Fibroblast of skin of left quadriceps (primary cell): ENCODE data around the gene CNTN5.
"Not testable (repeated sequence)": the region's sequence is repeated elsewhere in the genome, so short reads cannot be mapped to it uniquely, and the experiment has no call there.

ENCODE experiments used
- DNase-seq, 2 experiments: peaks; one replicate each; pipeline ENCODE4 v3.0.0-alpha.2; 2013; ENCODE audit warnings: low read depth in 2 of 2

Gene CNTN5

DNA sequence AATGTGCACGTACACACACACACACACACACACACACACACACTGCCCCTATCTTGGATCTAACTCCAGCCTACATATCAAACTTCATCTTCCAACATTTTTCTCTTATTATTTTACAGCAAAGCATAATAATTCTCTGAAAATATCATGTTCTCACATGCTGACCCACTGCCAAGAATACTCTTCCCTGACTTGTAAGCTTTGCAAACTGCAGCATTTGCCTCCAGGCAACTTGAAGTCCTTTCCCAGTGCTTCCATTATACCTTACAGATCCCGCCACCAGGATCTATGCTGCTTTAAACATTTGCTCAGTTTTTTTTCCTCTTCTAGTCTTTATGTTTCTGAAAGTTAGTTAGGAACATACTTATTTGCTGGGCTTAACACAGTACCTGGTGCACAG, 1183.0 kb downstream of the CNTN5 start:
- no peak for DNase-seq

DNA sequence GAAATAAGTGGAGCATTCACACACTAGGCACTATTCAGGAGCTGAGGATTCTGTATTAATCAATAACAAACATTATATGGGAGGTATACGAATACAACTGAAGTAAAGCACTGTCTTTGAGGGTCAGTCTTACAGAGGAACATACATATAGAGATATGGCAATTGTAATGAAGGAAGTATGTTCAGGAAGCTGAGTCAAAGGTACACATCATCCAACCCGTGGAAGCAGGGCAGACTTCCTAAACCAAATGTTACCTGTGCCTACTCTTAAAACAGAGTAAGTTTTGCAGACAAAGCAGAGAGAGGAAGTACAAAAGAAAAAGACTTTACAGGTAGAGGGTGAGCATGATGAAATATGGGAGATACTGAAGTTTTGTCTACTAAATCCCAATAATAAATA, 1185.2 kb downstream of the CNTN5 start:
- DNase-seq: no peak

DNA sequence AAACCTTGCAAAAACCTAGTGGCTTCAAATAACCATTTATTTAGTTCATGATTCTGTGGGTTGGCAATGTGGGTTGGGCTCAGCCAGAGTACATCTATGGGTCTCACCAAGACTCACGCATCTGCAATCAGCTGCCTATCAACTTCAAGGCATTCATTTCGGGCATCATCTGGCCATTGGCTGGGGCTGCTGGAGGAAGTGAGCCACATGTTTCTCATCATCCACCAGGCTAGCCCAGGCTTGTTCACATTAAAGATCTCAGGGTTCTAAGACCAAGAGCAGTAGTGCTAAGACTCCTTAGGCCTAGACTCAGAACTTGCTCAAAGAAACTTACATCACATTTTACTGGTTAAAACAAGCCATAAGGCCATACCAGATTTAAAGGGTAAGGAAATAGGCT, 1187.5 kb downstream of the CNTN5 start:
- DNase-seq: no peak

DNA sequence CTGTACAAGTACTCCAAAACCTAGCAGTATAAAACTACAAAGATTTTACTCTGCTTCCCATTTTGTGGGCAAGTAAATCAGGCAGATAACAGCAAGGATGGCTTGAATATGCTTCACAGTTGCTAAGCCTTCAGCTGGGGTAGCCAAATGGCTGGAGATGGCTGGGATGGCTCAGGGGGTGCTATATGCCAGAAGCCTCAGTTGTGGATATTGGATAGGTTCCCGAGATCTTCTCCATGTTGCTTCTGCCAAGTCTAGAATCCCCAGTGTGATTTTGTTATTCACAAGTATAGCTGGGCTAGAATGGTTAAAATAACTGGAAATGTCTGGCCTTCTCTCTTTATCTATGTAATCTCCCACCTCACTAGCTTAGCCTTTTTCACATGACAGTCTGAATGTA, 1194.0 kb downstream of the CNTN5 start:
- DNase-seq: no peak

DNA sequence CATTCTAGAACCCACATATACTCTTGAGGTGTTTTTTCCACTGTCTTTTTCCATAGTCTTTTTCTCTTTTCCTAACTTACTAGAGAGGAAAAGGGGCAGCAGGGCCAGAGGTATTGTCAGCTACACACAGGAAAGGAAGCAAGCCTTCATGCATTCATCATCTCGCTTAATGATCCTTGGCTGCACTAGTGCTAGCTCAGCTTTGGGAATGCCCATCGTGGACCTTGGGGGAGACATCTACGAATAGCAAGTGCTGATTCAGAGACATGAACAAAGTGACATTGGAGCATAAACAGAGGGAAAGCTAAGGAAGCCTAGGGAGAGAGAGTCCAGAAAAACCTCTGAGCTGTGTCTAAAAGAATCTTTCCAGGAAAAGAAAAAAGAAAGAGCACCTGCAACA, 1200.1 kb downstream of the CNTN5 start:
- DNase-seq: no peak

DNA sequence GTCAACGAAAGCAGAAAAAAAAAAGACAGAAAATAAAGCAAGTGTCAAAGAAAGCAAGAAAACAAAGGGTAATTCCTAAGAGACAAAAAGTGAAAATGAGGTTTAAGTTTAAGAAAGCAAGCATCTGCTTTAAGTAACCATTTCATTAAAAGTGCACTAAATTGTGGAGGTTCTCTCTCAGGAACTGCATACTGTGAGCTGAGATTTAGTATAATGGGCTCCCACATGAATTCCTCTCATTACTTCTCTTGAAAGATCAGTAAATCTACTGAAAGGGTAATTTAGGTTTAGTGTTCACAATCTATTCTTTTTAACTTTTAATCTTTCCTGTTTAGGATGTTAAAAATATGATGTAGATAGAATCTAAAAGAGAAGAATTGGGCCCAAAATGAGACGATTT, 1201.0 kb downstream of the CNTN5 start:
- no peak for DNase-seq

DNA sequence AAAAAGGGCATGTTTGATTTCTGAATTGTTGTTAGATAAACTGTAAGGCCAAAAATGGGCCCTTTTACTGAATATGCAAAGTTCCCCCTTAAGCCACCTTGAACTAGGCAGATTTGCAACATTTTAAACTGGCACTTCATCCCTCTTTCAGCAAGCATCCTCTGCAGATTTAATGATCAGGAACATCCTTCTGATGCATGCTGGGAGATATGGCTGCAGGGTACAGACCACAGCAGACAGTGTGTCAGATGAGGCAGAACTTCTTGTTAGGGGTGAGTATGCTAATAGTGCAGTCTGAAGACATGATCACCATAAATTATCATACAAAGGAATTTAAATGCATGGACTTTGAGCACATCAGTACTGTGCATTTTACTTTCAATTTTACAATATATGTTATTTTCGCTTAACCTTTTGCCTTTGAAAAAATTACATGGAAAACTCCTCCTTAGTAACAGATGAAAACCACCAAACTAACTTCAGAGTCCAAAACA, 1203.8 kb downstream of the CNTN5 start:
- DNase-seq: no peak

DNA sequence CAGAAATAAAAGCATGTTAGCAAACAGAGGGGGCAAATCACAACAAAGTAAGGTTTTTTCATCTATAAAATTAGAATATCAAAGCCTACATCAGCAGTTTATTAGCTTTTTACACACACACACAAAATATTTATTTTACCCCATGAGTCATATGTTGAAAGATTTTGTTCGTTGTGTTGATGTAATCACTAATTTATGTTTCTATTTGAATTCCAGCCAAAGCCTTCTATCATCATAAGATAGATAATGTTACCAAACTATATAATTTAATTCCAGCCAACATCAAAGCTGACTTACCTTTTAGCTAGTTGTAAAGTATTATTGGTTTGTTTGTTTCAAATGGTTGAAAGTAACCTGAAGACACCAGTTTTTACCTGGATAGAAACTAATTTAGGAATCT, 1208.3 kb downstream of the CNTN5 start:
- no peak for DNase-seq

DNA sequence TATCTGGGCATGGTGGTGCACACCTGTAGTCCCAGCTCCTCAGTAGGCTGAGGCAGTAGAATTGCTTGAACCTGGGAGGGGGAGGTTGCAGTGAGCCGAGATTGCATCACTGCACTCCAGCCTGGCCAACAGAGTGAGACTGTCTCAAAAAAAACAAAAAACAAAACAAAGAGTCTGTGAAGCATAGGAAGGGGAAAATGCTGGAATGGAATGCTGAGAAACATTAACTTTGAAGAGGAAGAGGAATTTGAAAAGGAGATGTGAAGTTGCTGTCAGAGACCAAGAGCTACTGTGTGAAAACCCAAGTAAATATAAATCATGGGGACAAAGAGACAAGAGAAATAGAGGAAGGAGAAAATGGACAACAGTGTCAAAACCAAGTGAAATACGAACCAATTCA, 1211.3 kb downstream of the CNTN5 start:
- DNase-seq: no peak

DNA sequence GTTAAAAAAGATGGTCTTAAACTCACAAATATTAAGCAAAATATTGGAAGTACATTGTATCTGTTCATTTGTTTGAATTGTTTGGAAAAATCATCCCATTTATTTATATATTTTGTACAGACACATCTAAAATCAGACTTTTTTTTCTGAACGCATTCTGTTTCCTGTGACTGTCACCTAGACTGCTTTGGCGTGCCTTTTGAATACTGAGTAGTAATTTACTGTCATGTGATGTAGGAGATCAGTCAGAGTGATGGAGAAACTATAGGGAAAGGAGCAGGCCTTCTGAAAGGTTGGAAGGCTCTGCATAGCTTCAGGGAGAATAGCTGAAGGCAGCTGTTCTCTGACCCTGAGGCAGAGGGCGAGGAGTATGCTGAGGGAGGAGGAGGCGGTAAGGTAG, 1214.3 kb downstream of the CNTN5 start:
- no peak for DNase-seq

DNA sequence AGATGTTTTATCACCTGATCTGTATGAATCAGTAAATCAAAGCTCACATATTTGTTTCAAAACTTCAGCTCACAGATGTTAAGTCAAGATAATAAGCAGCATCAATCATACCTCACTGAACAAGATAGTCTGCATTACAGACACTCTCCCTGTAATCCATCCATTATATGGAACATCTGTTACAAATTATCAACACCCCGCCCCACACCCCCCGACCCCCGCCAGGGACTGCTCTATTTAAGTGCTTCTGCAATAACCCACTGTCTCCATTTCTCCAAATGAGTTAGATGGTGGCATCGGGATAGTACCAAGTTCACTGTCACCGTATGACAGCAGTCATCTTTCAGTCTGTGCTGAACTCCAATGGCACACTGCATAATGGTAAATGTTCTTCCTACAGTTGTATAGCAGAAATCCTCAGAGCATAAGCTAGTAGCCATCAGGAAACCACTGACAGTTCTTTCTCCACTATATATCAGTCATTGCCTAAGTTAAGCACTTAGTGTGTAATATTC, 1219.3 kb downstream of the CNTN5 start:
- no peak for DNase-seq

DNA sequence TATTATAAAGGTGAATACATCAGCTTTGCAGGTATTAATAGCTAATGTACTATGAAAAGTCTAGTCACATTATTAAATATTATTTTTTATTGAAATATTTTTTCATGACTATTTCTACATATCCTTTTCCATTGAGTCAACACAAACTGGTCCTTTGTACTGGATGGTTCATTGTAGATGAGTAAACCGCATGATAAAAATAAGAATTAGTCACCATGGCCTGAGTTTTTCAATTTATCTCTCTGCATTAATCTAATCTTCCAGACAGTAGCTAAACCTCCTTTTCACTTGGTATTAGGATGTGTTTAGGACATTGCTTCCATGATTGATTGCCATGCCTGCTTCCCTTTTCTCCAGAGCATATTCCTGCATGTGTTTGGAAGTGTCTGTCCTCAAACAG, 1227.0 kb downstream of the CNTN5 start:
- no peak for DNase-seq

DNA sequence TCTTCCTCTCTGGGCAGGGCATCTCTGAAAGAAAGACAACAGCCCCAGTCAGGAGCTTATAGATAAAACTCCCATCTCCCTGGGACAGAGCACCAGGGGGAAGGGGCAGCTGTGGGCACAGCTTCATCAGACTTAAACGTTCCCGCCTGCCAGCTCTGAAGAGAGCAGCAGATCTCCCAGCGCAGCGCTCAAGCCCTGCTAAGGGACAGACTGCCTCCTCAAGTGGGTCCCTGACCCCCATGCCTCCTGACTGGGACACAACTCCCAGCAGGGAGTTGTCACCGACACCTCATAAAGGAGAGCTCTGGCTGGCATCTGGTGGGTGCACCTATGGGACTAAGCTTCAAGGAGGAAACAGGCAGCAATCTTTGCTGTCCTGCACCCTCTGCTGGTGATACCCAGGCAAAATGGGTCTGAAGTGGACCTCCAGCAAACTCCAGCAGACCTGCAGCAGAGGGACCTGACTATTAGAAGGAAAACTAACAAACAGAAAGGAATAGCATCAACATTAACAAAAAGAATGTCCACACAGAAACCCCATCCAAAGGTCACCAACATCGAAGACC, 1236.6 kb downstream of the CNTN5 start:
- DNase-seq: not testable (repeated sequence)

DNA sequence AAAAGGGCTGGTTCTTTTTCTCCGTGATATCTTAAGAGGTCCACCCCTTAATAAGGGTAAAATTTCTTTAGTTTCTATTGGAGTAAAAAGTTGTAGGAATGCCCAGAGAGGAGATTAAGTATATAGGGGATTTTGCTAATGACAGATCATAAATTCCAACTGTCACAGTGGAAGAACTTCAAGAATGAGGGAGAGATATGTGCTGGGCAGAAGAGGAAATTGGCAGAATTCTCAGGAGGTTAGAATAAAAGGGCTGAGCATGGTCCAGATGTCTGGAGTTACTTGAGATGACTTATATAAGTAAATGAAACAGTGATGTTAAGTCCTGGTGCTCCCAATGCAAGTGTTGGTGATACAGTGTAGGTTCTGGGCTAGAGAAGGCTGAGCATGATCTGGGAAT, 1248.8 kb downstream of the CNTN5 start:
- DNase-seq: no peak

DNA sequence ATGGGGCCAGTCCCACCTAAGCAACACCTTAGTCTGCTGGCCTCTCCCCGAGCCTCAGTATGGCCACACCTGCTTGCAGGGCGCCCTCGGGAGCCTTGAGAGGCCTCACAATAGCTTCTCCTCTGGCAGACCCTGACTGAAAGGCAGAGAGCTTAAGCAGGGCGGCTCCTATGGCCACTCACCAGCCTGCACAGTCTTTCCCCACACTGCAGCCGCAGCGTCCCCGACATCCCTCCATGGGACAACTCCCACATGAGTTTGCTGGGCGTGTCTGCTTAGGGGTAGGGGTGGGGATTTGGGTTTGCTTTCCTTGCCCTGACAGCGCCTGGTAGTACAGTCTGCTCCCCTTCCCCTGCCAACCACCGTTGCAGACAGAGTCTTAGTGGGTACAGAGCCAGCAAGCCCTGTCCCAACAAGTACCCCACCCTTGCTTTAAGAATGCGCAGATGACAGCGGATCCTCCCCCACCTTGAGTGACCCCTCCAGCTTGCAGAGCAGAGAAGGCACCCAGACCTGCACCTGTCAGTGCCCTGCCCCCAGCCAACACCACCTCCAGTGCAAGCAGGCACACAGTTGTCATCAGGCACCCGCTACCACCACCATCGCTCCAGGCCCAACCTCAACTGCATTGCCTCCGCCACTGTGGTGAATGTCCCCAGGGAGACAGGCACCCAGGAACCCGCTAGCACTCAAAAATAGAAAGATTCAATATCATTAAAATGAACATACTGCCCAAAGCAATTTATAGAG, 1252.5 kb downstream of the CNTN5 start:
- no peak for DNase-seq

DNA sequence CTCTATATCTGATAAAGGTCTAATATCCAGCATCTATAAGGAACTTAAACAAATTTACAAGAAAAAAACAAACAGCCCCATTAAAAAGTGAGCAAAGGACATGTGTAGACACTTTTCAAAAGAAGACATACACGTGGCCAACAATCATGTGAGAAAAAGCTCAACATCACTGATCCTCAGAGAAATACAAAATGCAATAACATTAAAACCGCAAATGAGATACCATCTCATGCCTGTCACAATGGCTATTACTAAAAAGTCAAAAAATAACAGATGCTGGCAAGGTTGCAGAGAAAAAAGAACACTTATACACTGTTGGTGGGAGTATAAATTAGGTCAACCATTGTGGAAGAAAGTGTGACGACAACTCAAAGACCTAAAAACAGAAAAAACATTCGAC, 1253.7 kb downstream of the CNTN5 start:
- DNase-seq: not testable (repeated sequence)

DNA sequence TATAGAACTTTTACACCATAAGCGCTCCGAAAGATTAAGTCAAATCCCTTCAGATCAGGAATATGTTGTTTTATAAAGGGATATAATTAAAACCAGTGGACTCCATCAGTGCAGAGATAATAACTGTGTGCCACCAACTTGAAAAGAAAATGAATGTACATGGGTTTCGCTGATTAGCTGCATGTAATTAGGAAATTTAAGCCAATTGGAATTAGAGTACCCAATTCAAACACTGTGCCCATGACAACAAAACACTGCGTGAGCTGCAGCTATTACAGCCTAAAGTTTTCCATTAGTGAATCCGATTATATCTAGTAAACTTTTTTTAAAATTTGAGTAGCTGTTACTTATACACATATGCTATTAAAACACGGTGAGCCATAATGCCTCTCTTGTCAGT, 1274.0 kb downstream of the CNTN5 start:
- no peak for DNase-seq

DNA sequence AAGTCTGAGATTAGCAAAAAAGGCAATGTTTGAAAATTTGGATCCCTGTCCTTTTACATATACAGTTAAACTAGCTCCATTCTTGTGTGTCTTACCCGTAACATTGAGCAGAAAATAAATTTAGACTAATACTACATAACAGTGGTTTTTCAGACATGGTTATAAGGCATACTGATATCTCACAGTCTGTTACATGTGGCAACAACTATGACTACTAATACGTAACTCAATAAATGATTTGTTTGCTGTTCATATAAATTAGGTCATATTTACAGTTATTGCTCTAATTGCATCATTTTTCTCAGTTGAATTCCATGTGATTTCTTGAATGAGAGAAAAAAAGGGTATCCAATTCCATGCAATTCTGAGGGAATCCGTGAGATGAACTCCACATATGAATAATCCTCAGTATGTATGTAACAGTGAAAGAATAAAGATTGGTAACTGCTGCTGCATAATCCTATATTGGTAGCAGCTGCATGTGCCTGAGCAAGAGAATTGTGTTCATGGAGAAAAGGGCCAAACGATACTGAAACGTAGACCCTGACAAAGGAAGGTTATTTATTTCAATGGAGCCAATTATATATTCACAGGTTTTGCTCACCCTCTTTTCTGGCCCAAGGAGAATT, 1275.4 kb downstream of the CNTN5 start:
- no peak for DNase-seq

DNA sequence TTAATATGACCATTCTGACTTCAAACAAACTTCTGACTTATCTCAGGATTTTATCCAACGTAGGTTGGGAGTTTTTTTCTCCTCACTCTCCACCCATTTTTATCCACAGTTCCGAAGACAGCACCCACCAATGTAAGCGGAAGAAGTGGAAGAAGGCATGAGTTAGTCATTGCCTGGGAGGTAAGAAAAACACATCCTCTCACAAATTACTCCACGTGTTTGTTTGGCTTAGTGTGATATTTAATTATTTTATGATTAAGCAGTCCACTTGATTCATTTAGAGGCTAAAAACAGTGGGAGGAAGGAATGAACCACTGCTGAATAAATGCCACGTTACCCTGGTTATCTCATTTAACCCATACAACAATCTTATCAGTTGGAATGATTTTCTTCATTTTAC, 1276.8 kb downstream of the CNTN5 start:
- no peak for DNase-seq

DNA sequence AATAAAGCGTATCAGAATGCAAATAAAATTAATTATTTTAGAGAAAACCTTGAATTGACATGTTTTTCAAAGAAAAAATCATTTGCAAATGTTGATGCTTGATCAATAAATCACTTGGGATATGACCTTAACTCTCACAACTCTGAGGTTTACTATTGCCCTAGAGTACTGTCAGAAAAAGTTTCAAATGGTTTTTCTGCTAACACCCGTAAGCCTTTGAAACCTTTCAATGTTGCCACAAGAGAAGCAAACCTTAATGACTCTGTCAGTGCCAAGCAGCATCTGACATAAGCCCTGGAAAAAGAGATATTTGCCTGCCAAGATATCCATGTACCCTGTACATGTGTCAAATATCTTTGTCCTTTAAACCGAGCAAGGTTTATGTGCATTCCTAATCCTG, 1282.1 kb downstream of the CNTN5 start:
- no peak for DNase-seq

DNA sequence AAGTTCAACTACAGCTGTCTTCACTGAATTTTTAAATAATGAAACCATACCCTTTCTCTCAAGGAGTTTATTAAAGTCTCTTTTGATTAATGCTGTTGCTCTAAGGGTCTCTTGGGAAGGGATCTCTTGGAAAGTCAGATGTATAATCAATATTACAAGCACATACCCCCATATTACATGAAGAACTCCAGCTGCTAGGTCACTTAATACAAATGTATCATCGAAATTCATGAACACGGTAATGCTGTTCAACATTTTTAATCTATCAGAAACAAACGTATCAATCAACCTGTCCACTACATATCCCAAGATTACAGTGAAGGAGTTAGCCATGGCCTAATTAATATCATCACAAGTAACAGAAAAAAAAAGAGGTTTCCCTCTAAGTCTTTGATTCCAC, 1283.1 kb downstream of the CNTN5 start:
- DNase-seq: no peak

DNA sequence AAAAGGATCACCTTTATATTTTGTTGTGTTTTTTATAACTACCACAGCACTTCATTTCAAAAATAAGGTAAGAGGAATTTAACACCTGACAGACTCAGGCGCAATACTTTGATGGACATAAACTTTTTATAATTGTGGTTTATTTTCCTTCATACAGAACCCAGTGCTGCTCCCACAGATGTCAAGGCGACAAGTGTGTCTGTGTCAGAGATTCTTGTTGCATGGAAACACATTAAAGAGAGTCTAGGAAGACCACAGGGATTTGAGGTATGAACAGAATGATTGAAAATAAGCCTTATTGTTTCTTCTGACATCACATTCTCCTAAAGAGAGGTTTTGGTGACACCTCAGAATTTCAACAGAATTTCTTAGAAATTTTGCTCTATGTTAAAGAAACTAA, 1287.5 kb downstream of the CNTN5 start:
- no peak for DNase-seq

DNA sequence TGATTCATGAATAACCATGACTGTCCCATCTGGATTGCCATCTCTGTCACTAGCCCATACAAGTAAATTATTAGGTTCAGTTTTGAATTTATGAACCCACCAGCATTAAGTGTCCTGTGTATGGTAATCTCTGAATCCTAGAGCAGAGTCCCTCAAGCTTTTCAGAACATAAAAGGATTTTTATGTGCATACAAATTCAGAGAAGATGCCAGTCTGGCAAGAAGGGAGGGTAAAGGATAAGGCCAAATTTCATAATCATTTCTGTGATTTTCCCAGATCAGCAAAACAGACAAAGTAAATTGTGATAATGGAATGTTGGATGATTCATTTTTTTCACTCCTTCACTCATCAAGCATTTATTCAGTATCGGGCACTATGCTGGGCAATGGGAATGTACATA, 1295.2 kb downstream of the CNTN5 start:
- no peak for DNase-seq
